Bronchial epithelial cell (primary cell): ENCODE measurements around the gene PRMT1. TPM values are rescaled to one million over a fixed set of nuclear protein-coding genes. Genes with fewer than 3 reads are reported as not detected.
"Not testable (repeated sequence)": the region's sequence is repeated elsewhere in the genome, so short reads cannot be mapped to it uniquely, and the experiment has no call there.

Source experiments
- DNase-seq: peaks from one replicate; pipeline ENCODE4 v3.0.0-alpha.2; 2010; ENCODE audit warnings: low read depth
- FAIRE-seq: peaks from 2 replicates; lab custom pipeline; 2011; peaks lifted over from hg19 to GRCh38; lab: Jason Lieb, UNC
- H3K27me3 ChIP-seq: 2 replicates; pipeline ENCODE4 v1.5.1; 2011; ENCODE audit warnings: low read length; ENCODE audit not compliant: control insufficient read depth, insufficient read depth
- H3K36me3 ChIP-seq: 2 replicates; pipeline ENCODE4 v1.5.1; 2011; ENCODE audit warnings: low read length; ENCODE audit not compliant: control insufficient read depth, insufficient read depth
- H3K4me3 ChIP-seq: 2 replicates; pipeline ENCODE4 v1.5.1; 2011; ENCODE audit warnings: mild to moderate bottlenecking, low read depth, low read length, control low read depth
- total RNA-seq: library from RNA; depleted of rRNA; stranded (reverse); fragments of >200 nt; gene quantifications from 2 replicates; pipeline ENCODE4 v1.2.1, GENCODE V29; 2014
- TF ChIP-seq, protein P1 (sequence below): IDR thresholded peaks from 2 replicates; pipeline ENCODE4 v1.5.1; 2011; ENCODE audit warnings: mild to moderate bottlenecking, moderate library complexity, low read length, control low read depth, inconsistent platforms; ENCODE audit not compliant: insufficient read depth, severe bottlenecking

Gene PRMT1
- 295 and 543 TPM in 2 replicates for total RNA-seq

DNA sequence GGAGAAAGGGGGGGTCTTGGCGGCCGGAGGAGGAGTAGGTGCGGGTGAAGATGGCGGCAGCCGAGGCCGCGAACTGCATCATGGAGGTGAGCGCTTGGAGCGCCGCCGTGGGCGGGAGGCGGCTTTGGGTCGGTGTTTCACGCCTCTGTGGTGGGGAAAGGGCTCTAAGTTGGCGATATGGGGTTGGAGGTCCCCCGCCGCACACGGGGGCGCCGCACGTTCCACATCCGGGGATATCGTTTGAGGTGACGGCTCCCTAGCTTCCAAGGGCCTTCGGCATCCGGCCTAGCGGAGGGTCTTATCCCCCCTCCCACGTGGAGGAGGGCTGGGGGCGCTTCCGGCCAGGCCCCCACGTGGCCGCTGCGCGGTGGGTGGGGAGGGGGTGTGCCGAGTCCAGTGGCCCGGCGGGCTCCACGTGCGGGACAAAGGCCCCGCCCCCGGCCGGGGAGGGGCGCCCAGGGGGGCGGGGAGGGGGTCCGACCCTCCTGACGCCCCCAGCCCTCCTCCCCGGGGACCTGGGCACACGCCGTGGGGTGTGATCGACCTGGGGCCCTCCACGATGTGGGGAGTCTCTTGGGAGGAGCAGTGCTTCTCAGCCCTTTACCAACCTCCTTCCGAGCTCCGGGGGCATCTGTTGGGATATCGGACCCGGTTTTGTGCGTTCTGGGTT, at the start of gene PRMT1:
Gene PRMT1, plus strand, starts transcription at position 41 of the 670 bp plus-strand sequence. Its CDS starts 10 bp downstream, at position 51.
- no peak for DNase-seq
- no peak for FAIRE-seq
- no peaks in the 10 kb centered on the region for H3K27me3 ChIP-seq
- peaks cover 14% of the 10 kb centered on the region for H3K36me3 ChIP-seq
- H3K4me3 ChIP-seq: peak within 1 kb of the TSS; percentile 100
- TF ChIP-seq, protein P1, sequence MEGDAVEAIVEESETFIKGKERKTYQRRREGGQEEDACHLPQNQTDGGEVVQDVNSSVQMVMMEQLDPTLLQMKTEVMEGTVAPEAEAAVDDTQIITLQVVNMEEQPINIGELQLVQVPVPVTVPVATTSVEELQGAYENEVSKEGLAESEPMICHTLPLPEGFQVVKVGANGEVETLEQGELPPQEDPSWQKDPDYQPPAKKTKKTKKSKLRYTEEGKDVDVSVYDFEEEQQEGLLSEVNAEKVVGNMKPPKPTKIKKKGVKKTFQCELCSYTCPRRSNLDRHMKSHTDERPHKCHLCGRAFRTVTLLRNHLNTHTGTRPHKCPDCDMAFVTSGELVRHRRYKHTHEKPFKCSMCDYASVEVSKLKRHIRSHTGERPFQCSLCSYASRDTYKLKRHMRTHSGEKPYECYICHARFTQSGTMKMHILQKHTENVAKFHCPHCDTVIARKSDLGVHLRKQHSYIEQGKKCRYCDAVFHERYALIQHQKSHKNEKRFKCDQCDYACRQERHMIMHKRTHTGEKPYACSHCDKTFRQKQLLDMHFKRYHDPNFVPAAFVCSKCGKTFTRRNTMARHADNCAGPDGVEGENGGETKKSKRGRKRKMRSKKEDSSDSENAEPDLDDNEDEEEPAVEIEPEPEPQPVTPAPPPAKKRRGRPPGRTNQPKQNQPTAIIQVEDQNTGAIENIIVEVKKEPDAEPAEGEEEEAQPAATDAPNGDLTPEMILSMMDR: no peak

DNA sequence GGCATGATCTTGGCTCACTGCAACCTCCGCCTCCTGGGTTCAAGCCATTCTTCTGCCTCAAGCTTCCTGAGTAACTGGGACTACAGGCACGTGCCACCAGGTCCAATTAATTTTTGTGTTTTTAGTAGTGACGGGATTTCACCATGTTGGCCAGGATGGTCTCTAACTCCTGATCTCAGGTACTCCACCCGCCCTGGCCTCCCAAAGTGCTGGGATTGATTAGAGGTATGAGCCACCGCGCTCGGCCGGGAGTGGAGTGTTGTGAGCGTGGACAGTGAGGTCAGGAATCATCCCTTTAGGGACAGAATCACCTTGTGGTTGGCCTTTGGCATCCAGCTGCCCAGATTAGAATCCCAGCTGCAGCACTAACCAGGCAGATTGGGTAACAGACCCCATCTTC, 47.4 kb upstream of the PRMT1 start:
- Histone ChIP-seq H3K4me3 (no peak overlapping the region), H3K27me3 (no peaks in the 10 kb centered on the region), H3K36me3 (peaks cover 4% of the 10 kb centered on the region)
- DNase-seq (no peak), FAIRE-seq (no peak)
- TF ChIP-seq, protein P1: no peak

DNA sequence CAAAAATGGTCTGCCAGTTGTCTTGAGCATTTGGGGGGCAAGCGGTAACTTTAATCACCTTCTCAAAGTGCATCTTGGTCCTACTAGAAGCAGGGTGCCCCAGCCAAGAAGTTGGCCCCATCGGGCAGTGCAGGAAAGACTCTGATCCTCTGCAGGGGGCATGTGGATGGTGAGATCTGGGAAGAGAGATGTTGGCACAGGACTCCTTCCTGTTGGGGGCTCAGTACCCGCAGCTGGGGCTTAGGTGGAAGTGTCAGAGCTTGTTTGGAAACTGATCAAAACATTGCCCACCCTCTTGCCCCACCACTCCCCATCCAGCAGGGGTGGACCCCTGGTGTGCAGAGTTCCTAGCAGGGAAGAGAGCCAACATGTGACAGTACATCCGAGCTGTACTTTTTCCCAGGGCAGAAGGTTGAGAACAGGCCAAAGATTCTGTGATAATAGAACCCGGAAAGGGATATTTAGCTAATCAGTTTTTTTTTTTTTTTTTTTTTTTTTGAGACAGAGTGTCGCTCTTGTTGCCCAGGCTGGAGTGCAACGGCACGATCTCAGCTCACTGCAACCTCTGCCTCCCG, 46.0 kb upstream of the PRMT1 start:
- TF ChIP-seq, protein P1: no peak
- Histone ChIP-seq H3K27me3 (no peaks in the 10 kb centered on the region), H3K4me3 (no peak overlapping the region), H3K36me3 (peaks cover 6% of the 10 kb centered on the region)
- FAIRE-seq (no peak), DNase-seq (no peak)

DNA sequence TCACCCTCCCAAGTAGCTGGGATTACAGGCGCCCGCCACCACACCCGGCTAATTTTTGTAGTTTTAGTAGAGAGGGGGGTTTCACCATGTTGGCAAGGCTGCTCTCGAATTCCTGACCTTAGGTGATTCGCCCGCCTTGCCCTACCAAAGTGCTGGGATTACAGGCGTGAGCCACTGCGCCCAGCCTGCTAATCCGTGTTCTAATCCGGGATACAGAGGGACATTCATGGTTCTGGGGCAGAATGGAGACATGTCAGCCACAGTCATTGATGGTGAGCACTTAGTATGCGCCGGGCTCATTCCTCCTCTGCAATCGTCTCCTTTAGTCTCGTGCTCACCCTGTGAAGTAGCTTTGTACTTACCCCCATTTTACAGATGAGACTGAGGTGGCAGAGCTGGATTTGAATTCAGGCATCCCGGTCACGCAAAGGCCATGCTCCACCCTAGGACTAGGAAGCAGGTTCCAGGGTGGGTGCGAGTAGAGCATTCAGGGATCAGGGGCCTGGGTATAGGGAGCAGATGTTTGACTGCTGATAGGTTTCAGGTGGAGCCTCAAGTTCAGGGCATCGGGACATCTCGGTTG, 45.4 kb upstream of the PRMT1 start:
- H3K36me3 ChIP-seq: peaks cover 8% of the 10 kb centered on the region
- H3K4me3 ChIP-seq: no peak overlapping the region
- no peak for FAIRE-seq
- H3K27me3 ChIP-seq: no peaks in the 10 kb centered on the region
- TF ChIP-seq, protein P1: no peak
- DNase-seq: no peak

DNA sequence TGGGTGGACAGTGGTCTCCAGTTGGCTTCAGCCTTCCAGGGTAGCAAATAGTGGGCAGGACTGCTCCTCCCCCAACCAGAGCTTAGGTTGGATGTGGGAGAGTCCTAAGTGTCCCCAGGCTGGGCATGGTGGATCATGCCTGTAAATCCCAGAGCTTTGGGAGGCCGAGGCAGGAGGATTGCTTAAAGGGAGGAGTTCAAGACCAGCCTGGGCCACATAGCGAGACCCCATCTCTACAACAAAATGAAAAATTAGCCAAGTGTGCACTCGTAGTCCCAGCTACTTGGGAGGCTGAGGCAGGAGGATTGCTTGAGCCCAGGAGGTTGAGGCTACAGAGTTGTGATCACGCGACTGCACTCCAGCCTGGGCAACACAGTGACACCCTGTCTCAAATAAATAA, 44.5 kb upstream of the PRMT1 start:
- TF ChIP-seq, protein P1: no peak
- H3K4me3 ChIP-seq: no peak overlapping the region

DNA sequence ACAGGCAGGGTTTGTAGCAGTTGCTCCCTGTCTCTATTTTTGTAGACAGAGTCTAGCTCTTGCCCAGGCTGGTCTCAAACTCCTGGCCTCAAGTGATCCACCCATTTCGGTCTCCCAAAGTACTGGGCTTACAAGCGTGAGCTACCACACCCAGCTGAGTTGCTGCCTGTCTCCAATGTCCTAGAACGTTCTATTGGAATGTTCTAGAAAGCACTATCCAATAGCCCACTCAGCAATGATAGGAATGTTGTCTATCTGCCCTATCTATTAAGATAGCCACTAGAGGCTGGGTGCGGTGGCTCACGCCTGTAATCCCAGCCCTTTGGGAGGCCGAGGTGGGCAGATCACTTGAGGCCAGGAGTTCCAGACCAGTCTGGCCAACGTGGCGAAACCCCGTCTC, 43.8 kb upstream of the PRMT1 start:
- H3K36me3 ChIP-seq, H3K27me3 ChIP-seq, FAIRE-seq, H3K4me3 ChIP-seq, DNase-seq: not testable (repeated sequence)

More for the DNA sequence above, 44.5 kb upstream of the PRMT1 start:
- DNase-seq: no peak
- Histone ChIP-seq H3K36me3 (peaks cover 8% of the 10 kb centered on the region), H3K27me3 (no peaks in the 10 kb centered on the region)
- no peak for FAIRE-seq
